GM12873 (cell line): ENCODE data around the gene CDKN2B.

Experiments used
- TF ChIP-seq, protein P1 (sequence below): IDR thresholded peaks from 2 replicates; pipeline ENCODE4 v1.5.1; 2012; ENCODE audit warnings: low read depth, mild to moderate bottlenecking, moderate library complexity, low read length, control low read depth; ENCODE audit not compliant: insufficient read depth; ENCODE audit errors: missing control alignments

CDKN2B gene

DNA sequence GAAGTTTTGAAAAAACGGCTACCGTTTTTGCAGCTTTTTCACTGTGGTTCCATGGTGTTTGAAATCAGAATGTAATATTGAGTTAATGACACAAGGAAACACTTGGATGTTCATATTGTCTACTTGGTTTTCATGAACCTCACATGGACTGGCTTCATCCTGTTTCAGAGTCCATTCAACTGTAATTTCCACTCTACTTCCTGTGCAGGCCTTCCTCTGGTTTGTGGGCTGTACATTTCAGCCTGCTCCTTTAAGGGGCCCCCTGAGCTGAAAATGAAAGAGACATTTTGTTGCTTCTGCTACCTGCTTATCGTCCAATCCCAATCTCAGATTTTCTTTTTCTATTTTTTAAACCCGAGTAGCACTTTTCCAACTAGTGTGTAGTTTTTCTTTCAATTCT is 41.8 kb upstream of the CDKN2B start:
- TF ChIP-seq, protein P1, sequence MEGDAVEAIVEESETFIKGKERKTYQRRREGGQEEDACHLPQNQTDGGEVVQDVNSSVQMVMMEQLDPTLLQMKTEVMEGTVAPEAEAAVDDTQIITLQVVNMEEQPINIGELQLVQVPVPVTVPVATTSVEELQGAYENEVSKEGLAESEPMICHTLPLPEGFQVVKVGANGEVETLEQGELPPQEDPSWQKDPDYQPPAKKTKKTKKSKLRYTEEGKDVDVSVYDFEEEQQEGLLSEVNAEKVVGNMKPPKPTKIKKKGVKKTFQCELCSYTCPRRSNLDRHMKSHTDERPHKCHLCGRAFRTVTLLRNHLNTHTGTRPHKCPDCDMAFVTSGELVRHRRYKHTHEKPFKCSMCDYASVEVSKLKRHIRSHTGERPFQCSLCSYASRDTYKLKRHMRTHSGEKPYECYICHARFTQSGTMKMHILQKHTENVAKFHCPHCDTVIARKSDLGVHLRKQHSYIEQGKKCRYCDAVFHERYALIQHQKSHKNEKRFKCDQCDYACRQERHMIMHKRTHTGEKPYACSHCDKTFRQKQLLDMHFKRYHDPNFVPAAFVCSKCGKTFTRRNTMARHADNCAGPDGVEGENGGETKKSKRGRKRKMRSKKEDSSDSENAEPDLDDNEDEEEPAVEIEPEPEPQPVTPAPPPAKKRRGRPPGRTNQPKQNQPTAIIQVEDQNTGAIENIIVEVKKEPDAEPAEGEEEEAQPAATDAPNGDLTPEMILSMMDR, result no peak

DNA sequence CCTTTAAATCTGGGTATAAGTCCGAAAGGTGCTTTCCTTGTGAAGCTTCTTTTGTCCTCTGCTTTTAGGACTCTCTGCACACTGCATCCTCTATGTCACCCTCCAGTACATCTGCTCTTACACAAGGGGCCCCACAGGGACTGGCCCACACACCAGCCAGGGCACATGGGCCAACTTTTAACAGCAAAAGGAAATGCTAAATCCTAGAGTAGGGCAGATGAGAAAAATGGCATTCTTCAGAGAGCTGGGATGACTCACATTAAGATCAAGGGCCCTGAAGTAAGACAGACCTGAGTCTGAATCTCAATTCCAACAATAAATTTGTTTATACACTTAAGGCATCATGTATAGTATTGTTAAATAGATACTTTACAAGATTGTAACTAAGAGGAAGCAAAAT is 40.3 kb upstream of the CDKN2B start:
- TF ChIP-seq, protein P1, result no peak

DNA sequence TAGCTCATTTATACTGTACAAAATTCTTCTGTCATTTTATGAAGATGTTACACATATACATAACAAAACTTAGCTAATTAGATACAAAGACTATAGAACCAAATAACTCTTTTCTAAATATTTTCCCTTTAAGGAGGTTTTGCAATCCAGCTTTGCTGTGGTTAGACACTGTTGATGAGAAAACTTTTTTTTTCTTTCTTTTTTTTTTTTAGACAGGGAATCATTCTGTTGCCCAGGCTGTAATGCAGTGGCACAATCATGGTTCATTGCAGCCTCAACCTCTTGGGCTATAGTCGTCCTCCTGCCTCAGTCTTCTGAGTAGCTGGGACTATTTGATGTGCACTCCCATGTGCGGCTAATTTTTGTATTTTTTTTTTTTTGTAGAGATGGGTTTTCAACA is 38.5 kb upstream of the CDKN2B start:
- TF ChIP-seq, protein P1, result no peak

DNA sequence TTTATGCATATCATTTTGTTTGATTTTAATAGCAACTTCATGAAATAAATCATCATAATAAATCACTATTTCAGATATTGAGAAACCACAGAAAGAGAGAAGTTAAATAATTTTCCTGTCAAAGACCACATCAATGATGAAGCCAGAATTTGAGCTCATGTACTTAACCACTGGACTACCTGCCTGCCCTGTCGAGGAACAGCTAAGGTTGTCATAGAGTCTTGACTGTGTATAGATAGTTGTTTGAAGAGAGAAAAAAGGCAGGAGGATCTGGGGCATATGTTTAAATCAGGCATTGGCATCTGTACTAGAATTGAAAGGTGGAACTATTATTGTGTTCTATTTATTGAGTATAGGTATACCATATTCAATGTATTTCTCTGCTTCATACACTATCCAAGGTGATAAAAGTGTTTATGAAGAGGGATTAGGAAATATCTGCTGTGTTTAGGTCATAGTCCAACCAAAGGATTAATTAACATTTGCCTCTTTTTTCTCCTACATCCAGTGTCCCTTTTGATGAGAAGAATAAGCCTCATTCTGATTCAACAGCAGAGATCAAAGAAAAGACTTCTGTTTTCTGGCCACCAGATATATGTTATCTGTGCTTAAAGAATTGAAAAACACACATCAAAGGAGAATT is 37.3 kb upstream of the CDKN2B start:
- TF ChIP-seq, protein P1, result no peak

- TF ChIP-seq, protein P1, result no peak
Measured at GRCh38 chr9:22045423-22045822, 36.3 kb upstream of the CDKN2B start.

GRCh38 chr9:22044583-22044982 is 35.5 kb upstream of the CDKN2B start:
- TF ChIP-seq, protein P1, result no peak

DNA sequence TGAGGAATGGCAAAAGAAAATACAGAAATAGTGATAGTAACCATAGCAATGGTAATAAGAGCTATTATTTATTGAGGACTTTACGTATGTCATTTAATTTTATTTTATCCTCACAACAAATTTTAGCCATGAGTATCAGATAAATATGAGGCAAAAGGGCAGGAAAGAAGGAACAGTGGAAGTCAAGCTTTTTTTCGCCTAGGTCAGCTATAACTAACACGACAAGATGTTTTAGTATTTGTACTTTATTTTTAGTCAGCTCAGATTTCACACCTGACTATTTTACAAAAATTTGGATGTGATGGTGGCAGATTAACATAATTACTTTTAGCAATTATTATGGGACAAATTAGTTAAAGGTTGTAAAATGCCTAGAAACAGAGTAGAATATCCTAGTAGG is 34.8 kb upstream of the CDKN2B start:
- TF ChIP-seq, protein P1, result no peak
